HCT116 (cell line): ENCODE measurements around the gene DLX4. TPM values are rescaled to one million over a fixed set of nuclear protein-coding genes. Genes with fewer than 3 reads are reported as not detected.

ENCODE experiments used
- ATAC-seq: fragments of 200-7000 bp; cut with Tn5 transposase; 2 replicates; pipeline ENCODE4 v1.9.1; 2020; ENCODE audit warnings: mild to moderate bottlenecking, moderate library complexity
- BruUV-seq: library from RNA; stranded (reverse); fragments of 400-500 nt; replicated peaks from 2 replicates; lab custom pipeline; 2021; lab: Mats Ljungman, UMichigan
- CTCF ChIA-PET: fragments of 300-600 bp; sonication (Branson Sonifier 250); formaldehyde crosslinking; loops from one replicate; lab custom pipeline; 2021; ENCODE audit warnings: antibody characterized with exemption; lab: Charles Lee
- POLR2A ChIA-PET: fragments of 300-600, 350-600 bp; sonication (Branson Sonifier 250); formaldehyde crosslinking; loops from one replicate; lab custom pipeline; 2021; ENCODE audit warnings: antibody characterized with exemption; lab: Charles Lee
- RAD21 ChIA-PET, 2 experiments: fragments of 300-600 bp; sonication (Branson Sonifier 250); formaldehyde crosslinking; loops; one replicate each; lab custom pipeline; 2023; ENCODE audit warnings: low total read pairs in 2 of 2; ENCODE audit not compliant: uncharacterized antibody in 2 of 2, unreplicated experiment in 2 of 2, low non-redundant PET in 1 of 2; lab: Charles Lee
- DNase-seq: peaks from one replicate; pipeline ENCODE4 v3.0.0-alpha.2; 2010; ENCODE audit warnings: low read depth, low spot score
- H2AFZ ChIP-seq: fragments of 200-600 bp; shearing (Covaris generic), sonication (generic); 2 replicates; pipeline ENCODE4 v1.6.1; 2017; ENCODE audit warnings: low read depth, mixed run types, mixed read lengths, antibody characterized with exemption, low read length; ENCODE audit not compliant: poor library complexity, severe bottlenecking
- H3K27ac ChIP-seq: 2 replicates; pipeline ENCODE4 v1.5.1; 2012; ENCODE audit warnings: low read depth, low read length
- H3K27me3 ChIP-seq: fragments of 200-600 bp; sonication (generic); 2 replicates; pipeline ENCODE4 v1.6.1; 2016; ENCODE audit warnings: mixed run types, low read length, mixed read lengths; ENCODE audit not compliant: insufficient read depth
- H3K36me3 ChIP-seq, 2 experiments: fragments of 200-500 bp in 1 of 2; fragments of 200-600 bp in 1 of 2; sonication (Bioruptor generic) in 1 of 2; sonication (generic) in 1 of 2; 2 replicates each; pipeline versions ENCODE4 v1.5.1 to v1.6.1; 2014 to 2016; ENCODE audit warnings: low read length in 2 of 2, inconsistent platforms in 1 of 2, mixed read lengths in 1 of 2, mixed run types in 1 of 2; ENCODE audit not compliant: insufficient read depth in 2 of 2, control insufficient read depth in 1 of 2
- H3K4me1 ChIP-seq, 2 experiments: fragments of 200-600 bp in 1 of 2; sonication (generic) in 1 of 2; 2 replicates each; pipeline versions ENCODE4 v1.5.1 to v1.6.1; 2012 to 2017; ENCODE audit warnings: low read length in 2 of 2, inconsistent platforms in 1 of 2, mild to moderate bottlenecking in 1 of 2, mixed read lengths in 1 of 2, mixed run types in 1 of 2, moderate library complexity in 1 of 2; ENCODE audit not compliant: insufficient read depth in 2 of 2, control insufficient read depth in 1 of 2
- H3K4me2 ChIP-seq: fragments of 200-600 bp; sonication (generic); 2 replicates; pipeline ENCODE4 v1.6.1; 2017; ENCODE audit warnings: mixed run types, low read length, mixed read lengths
- H3K4me3 ChIP-seq, 2 experiments: fragments of 200-600 bp in 1 of 2; sonication (generic) in 1 of 2; replicated peaks in 1 of 2; 2 replicates each; pipeline ENCODE4 v1.5.1; 2011 to 2016; ENCODE audit warnings: low read length in 2 of 2, control low read depth in 1 of 2, low read depth in 1 of 2, mild to moderate bottlenecking in 1 of 2, mixed read lengths in 1 of 2, mixed run types in 1 of 2
- H3K79me2 ChIP-seq: fragments of 200-600 bp; sonication (generic); 2 replicates; pipeline ENCODE4 v1.6.1; 2017; ENCODE audit warnings: mild to moderate bottlenecking, mixed run types, low read length, moderate library complexity, mixed read lengths; ENCODE audit not compliant: insufficient read depth
- H3K9ac ChIP-seq: fragments of 200-600 bp; sonication (generic); 2 replicates; pipeline ENCODE4 v1.6.1; 2016; ENCODE audit warnings: low read length, mixed read lengths
- H3K9me2 ChIP-seq: fragments of 200-600 bp; sonication (generic), shearing (Covaris generic); 2 replicates; pipeline ENCODE4 v1.6.1; 2017; ENCODE audit warnings: mixed run types, mild to moderate bottlenecking, moderate library complexity; ENCODE audit not compliant: insufficient read depth
- H3K9me3 ChIP-seq, 2 experiments: fragments of 200-500 bp in 1 of 2; fragments of 200-600 bp in 1 of 2; sonication (Bioruptor generic) in 1 of 2; sonication (generic) in 1 of 2; 2 replicates each; pipeline ENCODE4 v1.6.1; 2014 to 2017; ENCODE audit warnings: low read length in 2 of 2, mixed read lengths in 2 of 2, inconsistent platforms in 1 of 2, low read depth in 1 of 2, mild to moderate bottlenecking in 1 of 2, mixed run types in 1 of 2, moderate library complexity in 1 of 2; ENCODE audit not compliant: control insufficient read depth in 1 of 2, insufficient read depth in 1 of 2
- H4K20me1 ChIP-seq: fragments of 200-600 bp; sonication (generic), shearing (Covaris generic); 2 replicates; pipeline ENCODE4 v1.6.1; 2017; ENCODE audit warnings: mixed run types, mild to moderate bottlenecking, moderate library complexity; ENCODE audit not compliant: insufficient read depth
- CBX3 ChIP-seq: IDR thresholded peaks from 2 replicates; pipeline ENCODE4 v1.6.1; 2012; ENCODE audit warnings: low read depth
- CEBPB ChIP-seq: IDR thresholded peaks from 2 replicates; pipeline ENCODE4 v1.6.1; 2012; ENCODE audit warnings: low read depth
- EGR1 ChIP-seq: IDR thresholded peaks from 2 replicates; pipeline ENCODE4 v1.6.1; 2012; ENCODE audit warnings: low read depth
- ELF1 ChIP-seq: IDR thresholded peaks from 2 replicates; pipeline ENCODE4 v1.6.1; 2012; ENCODE audit warnings: low read depth, borderline replicate concordance
- EZH2 ChIP-seq: fragments of 200-600 bp; sonication (generic); IDR thresholded peaks from 2 replicates; pipeline ENCODE4 v1.6.1; 2017; ENCODE audit warnings: antibody characterized with exemption, mixed run types
- JUND ChIP-seq: IDR thresholded peaks from 2 replicates; pipeline ENCODE4 v1.6.1; 2012
- POLR2A ChIP-seq: IDR thresholded peaks from 2 replicates; pipeline ENCODE4 v1.7.0; 2011; ENCODE audit warnings: borderline replicate concordance; ENCODE audit not compliant: insufficient read depth, insufficient read length; ENCODE audit errors: extremely low read depth
- POLR2AphosphoS5 ChIP-seq: IDR thresholded peaks from 2 replicates; pipeline ENCODE4 v1.6.1; 2011; ENCODE audit warnings: mild to moderate bottlenecking, low read depth, low read length, moderate library complexity
- REST ChIP-seq: IDR thresholded peaks from 2 replicates; pipeline ENCODE4 v1.6.1; 2012; ENCODE audit warnings: low read depth
- SP1 ChIP-seq: IDR thresholded peaks from 2 replicates; pipeline ENCODE4 v1.6.1; 2012; ENCODE audit warnings: low read depth
- SRF ChIP-seq: IDR thresholded peaks from 2 replicates; pipeline ENCODE4 v1.6.1; 2012; ENCODE audit warnings: low read depth
- TCF7L2 ChIP-seq: IDR thresholded peaks from 2 replicates; pipeline ENCODE4 v1.7.0; 2011; ENCODE audit warnings: borderline replicate concordance, inconsistent platforms; ENCODE audit not compliant: insufficient read depth, insufficient read length; ENCODE audit errors: extremely low read depth
- YY1 ChIP-seq: IDR thresholded peaks from 2 replicates; pipeline ENCODE4 v1.6.1; 2011; ENCODE audit warnings: low read length, low read depth, moderate library complexity, mild to moderate bottlenecking; ENCODE audit not compliant: insufficient replicate concordance; ENCODE audit errors: extremely low read depth
- ZBTB33 ChIP-seq: IDR thresholded peaks from 2 replicates; pipeline ENCODE4 v1.6.1; 2011; ENCODE audit warnings: mild to moderate bottlenecking, low read length, moderate library complexity; ENCODE audit not compliant: insufficient replicate concordance; ENCODE audit errors: extremely low read depth
- ZFX ChIP-seq: fragments of 450-650 bp; IDR thresholded peaks from 2 replicates; pipeline ENCODE4 v1.6.1; 2017
- ZNF274 ChIP-seq: fragments of 200-500 bp; sonication (Bioruptor generic); IDR thresholded peaks from 2 replicates; pipeline ENCODE4 v1.6.1; 2014; ENCODE audit warnings: mild to moderate bottlenecking, low read depth, low read length, inconsistent platforms
- intact Hi-C: fragments of 100-400 bp; cut with micrococcal nuclease; formaldehyde crosslinking; loops from 2 replicates; pipeline ENCODE4 v1.10.0; 2022
- total RNA-seq: library from RNA; stranded (reverse); gene quantifications from one replicate; pipeline ENCODE4 v1.2.1, GENCODE V29; 2021; ENCODE audit not compliant: unreplicated experiment

DLX4 gene
- total RNA-seq, 1 experiment from 2014 or later = 14.0 TPM

GRCh38 chr17:49968405-49969133 lies 421 bp upstream of the DLX4 start:
- H3K9me2 ChIP-seq = no peaks in the 10 kb centered on the region
- H3K4me3 ChIP-seq = peak overlapping the region; percentile 59 to 70
- ChIA-PET RAD21 (no interaction called here), CTCF (interaction anchor here (0.8 to 1.1 kb wide), 2 partner anchors 16 to 29 kb away, joined by 3 to 5 read pairs; no protein-coding TSS in a partner anchor)
- DNase-seq (peak; percentile 75), ATAC-seq (peak; percentile 89)
- no peaks in the 10 kb centered on the region for H3K36me3 ChIP-seq
- H3K4me1 ChIP-seq = peaks cover 9 to 30% of the 10 kb centered on the region in 2 experiments; a peak in 3 of 4 replicates
- H3K79me2 ChIP-seq = no peaks in the 10 kb centered on the region
- no peaks in the 10 kb centered on the region for H3K9me3 ChIP-seq
- no TSS peak for BruUV-seq
- H3K9ac ChIP-seq = peak overlapping the region; percentile 66
- TF ChIP-seq REST = no peak
- TF ChIP-seq POLR2A = peak; percentile 58
- peak; percentile 55; the same call in 1 of the 2 replicates for TF ChIP-seq POLR2AphosphoS5
- peak; percentile 2 for TF ChIP-seq ZBTB33
- peak; percentile 88 for TF ChIP-seq TCF7L2
- no peak for TF ChIP-seq EZH2
- no peak for TF ChIP-seq CBX3
- TF ChIP-seq EGR1 = no peak; the same call in 1 of the 2 replicates
- peak; percentile 69; the same call in 1 of the 2 replicates for TF ChIP-seq ZFX
- TF ChIP-seq SP1 = no peak
- peak; percentile 41 for TF ChIP-seq YY1
- TF ChIP-seq SRF = no peak
- no peak for TF ChIP-seq JUND
- no peak; the same call in 1 of the 2 replicates for TF ChIP-seq ELF1
- TF ChIP-seq CEBPB = no peak; the same call in 1 of the 2 replicates
- TF ChIP-seq ZNF274 = no peak
- TF ChIP-seq, all 23 proteins: peak for 6
- H3K27ac ChIP-seq = peak overlapping the region; percentile 81
- H2AFZ ChIP-seq = peak overlapping the region; percentile 65
- peaks cover 21% of the 10 kb centered on the region; the same call in 1 of the 2 replicates for H3K27me3 ChIP-seq
- no peaks in the 10 kb centered on the region for H4K20me1 ChIP-seq
- intact Hi-C loops = no loop called here
- POLR2A ChIA-PET = interaction anchor here (0.7 kb wide), 1 partner anchor 41 kb away, joined by 3 read pairs; no protein-coding TSS in a partner anchor
- peak overlapping the region; percentile 98 for H3K4me2 ChIP-seq
